Measurements from ENCODE around the gene RPS15. TPM values are rescaled to one million over a fixed set of nuclear protein-coding genes. Genes with fewer than 3 reads are reported as not detected.

Gene RPS15
- total RNA-seq, 1 donor from 2014 or later, result 1,455 TPM

DNA sequence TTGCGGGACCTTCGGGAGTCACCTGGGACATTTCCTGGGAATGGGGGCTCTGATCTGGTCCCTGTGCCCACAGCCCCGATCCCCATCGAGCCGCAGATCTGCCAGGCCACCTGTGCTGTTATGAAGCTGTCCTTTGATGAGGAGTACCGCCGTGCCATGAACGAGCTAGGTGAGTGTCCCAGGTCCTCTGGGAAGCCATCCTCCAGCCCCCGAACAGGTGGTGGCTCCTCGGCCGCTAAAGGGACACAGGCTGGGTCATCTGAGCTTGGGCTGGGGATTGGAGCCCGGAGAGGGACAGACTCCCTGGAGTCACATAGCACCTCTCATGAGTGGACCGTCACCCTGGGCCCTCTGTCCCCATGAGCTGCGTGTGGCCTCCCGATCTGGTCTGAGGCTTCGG, 19.7 kb downstream of the RPS15 start:
- no peak overlapping the region for H3K27ac Mint-ChIP-seq
- peaks cover 36% of the 10 kb centered on the region for H3K27me3 Mint-ChIP-seq (ENCODE audit: insufficient read depth)
- no peaks in the 10 kb centered on the region for H3K9me3 Mint-ChIP-seq
- H3K4me3 Mint-ChIP-seq, result no peak overlapping the region
- H3K36me3 Mint-ChIP-seq (ENCODE audit: low read depth), result no peaks in the 10 kb centered on the region
- intact Hi-C loops (cut with micrococcal nuclease), result no loop called here
- DNase-seq (ENCODE audit: low spot score), result no peak
- peaks cover 5% of the 10 kb centered on the region for H3K4me1 Mint-ChIP-seq (ENCODE audit: low read depth)

DNA sequence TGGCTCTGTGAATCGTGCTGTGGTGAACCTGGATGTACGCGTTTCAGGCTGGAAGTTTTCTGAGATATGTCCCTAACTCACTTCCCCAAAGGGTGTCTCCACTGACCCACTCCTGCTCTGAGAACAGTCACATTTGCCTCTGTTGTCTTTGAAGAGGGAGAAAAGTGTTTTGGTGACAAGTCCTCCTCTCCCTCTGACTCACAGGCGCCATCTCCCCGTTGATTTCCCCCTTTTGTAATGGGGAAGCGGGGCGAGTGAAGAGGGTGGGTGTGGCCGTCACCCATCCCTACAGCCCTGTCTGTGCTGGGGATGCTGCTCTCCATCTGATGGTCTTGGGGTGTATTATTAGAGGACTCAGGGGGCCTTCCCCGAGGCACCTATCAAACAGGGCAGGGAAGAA, 21.3 kb downstream of the RPS15 start:
- no peaks in the 10 kb centered on the region for H3K36me3 Mint-ChIP-seq (ENCODE audit: low read depth)
- DNase-seq (ENCODE audit: low spot score), result no peak
- peaks cover 5% of the 10 kb centered on the region for H3K4me1 Mint-ChIP-seq (ENCODE audit: low read depth)
- H3K27me3 Mint-ChIP-seq (ENCODE audit: insufficient read depth), result peaks cover 28% of the 10 kb centered on the region
- no peak overlapping the region for H3K27ac Mint-ChIP-seq
- no peaks in the 10 kb centered on the region for H3K9me3 Mint-ChIP-seq
- intact Hi-C loops (cut with micrococcal nuclease), result no loop called here
- H3K4me3 Mint-ChIP-seq, result no peak overlapping the region

DNA sequence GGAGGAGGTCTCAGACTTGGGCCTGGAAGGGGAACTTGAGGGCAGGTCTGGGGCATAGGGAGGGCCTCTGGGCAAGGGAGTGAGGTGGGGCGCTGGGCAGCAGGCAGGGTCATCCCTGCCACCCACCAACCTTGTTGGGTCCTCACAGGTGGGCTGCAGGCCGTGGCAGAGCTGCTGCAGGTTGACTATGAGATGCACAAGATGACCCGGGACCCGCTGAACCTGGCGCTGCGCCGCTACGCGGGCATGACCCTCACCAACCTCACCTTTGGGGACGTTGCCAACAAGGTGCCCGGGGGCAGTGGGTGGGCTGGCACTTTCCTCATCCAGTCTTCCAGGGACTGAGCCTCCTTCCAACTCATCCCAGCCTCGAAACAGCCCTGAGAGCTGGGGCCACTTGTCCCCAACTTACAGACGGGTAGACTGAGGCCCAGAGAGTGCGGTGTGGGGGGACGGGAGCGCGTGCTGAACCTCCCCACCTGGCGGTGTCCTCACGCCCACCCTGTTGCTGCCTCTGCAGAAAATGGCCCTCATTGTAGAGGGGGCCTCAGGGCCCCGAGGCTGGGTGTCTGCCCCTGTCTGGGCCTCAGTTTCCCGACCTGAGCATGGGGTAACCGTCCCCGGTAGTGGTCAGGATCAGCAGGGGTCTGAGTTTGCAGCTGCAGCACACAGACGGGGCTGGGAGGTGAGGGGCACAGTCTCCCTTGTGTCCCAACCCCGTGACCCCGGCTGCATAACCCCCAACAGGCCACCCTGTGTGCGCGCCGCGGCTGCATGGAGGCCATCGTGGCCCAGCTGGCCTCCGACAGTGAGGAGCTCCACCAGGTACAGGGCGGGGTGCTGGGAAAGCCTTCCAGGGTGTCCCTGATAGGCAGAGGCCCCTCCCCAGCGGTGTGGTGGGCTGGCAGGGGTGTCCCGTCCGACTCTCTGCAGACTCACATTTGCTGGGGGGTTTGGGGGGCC, 22.1 kb downstream of the RPS15 start:
- H3K27me3 Mint-ChIP-seq (ENCODE audit: insufficient read depth), result peaks cover 26% of the 10 kb centered on the region
- intact Hi-C loops (cut with micrococcal nuclease), result no loop called here
- no peaks in the 10 kb centered on the region for H3K36me3 Mint-ChIP-seq (ENCODE audit: low read depth)
- H3K9me3 Mint-ChIP-seq, result no peaks in the 10 kb centered on the region
- no peak for DNase-seq (ENCODE audit: low spot score)
- H3K4me1 Mint-ChIP-seq (ENCODE audit: low read depth), result peaks cover 5% of the 10 kb centered on the region
- H3K4me3 Mint-ChIP-seq, result no peak overlapping the region
- H3K27ac Mint-ChIP-seq, result no peak overlapping the region

DNA sequence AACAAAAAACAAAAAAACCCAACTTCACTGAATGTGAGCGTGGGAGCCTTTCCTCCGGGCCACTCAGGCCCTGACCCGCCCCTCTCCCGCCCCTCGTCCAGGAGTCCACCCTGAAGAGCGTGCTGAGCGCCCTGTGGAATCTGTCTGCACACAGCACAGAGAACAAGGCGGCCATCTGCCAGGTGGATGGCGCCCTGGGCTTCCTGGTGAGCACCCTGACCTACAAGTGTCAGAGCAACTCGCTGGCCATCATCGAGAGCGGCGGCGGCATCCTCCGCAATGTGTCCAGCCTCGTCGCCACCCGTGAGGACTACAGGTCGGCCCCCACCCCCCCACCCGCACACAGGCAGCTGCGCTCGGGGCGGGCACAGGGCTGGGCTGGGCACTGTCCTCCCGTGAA, 23.7 kb downstream of the RPS15 start:
- Mint-ChIP-seq H3K27ac (no peak overlapping the region), H3K4me1 (ENCODE audit: low read depth) (no peaks in the 10 kb centered on the region), H3K27me3 (ENCODE audit: insufficient read depth) (peaks cover 19% of the 10 kb centered on the region), H3K4me3 (no peak overlapping the region), H3K36me3 (ENCODE audit: low read depth) (no peaks in the 10 kb centered on the region), H3K9me3 (no peaks in the 10 kb centered on the region)
- intact Hi-C loops (cut with micrococcal nuclease), result no loop called here
- no peak for DNase-seq (ENCODE audit: low spot score)

DNA sequence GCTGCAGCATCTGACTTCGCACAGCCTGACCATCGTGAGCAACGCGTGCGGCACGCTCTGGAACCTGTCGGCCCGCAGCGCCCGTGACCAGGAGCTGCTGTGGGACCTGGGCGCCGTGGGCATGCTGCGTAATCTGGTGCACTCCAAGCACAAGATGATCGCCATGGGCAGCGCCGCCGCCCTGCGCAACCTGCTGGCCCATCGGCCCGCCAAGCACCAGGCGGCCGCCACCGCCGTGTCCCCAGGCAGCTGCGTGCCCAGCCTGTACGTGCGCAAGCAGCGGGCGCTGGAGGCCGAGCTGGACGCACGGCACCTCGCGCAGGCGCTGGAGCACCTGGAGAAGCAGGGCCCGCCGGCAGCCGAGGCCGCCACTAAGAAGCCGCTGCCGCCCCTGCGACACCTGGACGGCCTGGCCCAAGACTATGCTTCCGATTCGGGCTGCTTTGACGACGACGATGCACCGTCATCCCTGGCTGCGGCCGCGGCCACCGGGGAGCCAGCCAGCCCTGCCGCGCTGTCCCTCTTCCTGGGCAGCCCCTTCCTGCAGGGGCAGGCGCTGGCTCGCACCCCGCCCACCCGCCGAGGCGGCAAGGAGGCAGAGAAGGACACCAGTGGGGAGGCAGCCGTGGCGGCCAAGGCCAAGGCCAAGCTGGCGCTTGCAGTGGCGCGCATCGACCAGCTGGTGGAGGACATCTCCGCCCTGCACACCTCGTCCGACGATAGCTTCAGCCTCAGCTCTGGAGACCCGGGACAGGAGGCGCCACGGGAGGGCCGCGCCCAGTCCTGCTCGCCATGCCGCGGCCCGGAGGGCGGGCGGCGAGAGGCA, 27.2 kb downstream of the RPS15 start:
- no peaks in the 10 kb centered on the region for H3K9me3 Mint-ChIP-seq
- H3K27me3 Mint-ChIP-seq (ENCODE audit: insufficient read depth), result peaks cover 7% of the 10 kb centered on the region
- no peaks in the 10 kb centered on the region for H3K36me3 Mint-ChIP-seq (ENCODE audit: low read depth)
- no peak overlapping the region for H3K4me3 Mint-ChIP-seq
- no peak for DNase-seq (ENCODE audit: low spot score)
- H3K4me1 Mint-ChIP-seq (ENCODE audit: low read depth), result no peaks in the 10 kb centered on the region
- H3K27ac Mint-ChIP-seq, result no peak overlapping the region
- intact Hi-C loops (cut with micrococcal nuclease), result loop anchor here (5.0 kb wide), 1 partner anchor 297 kb away; no protein-coding TSS in a partner anchor

DNA sequence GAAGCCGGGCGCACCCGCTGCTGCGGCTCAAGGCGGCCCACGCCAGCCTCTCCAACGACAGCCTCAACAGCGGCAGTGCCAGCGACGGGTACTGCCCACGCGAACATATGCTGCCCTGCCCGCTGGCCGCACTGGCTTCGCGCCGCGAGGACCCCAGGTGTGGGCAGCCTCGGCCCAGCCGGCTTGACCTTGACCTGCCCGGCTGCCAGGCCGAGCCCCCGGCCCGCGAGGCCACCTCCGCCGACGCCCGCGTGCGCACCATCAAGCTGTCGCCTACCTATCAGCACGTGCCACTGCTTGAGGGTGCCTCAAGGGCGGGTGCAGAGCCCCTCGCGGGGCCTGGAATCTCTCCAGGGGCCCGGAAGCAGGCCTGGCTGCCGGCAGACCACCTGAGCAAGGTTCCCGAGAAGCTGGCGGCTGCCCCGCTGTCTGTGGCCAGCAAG, 27.8 kb downstream of the RPS15 start:
- H3K27ac Mint-ChIP-seq, result no peak overlapping the region
- H3K36me3 Mint-ChIP-seq (ENCODE audit: low read depth), result no peaks in the 10 kb centered on the region
- H3K4me3 Mint-ChIP-seq, result no peak overlapping the region
- intact Hi-C loops (cut with micrococcal nuclease), result loop anchor here (5.0 kb wide), 1 partner anchor 296 kb away; no protein-coding TSS in a partner anchor
- no peaks in the 10 kb centered on the region for H3K9me3 Mint-ChIP-seq
- no peaks in the 10 kb centered on the region for H3K4me1 Mint-ChIP-seq (ENCODE audit: low read depth)
- DNase-seq (ENCODE audit: low spot score), result no peak
- peaks cover 7% of the 10 kb centered on the region for H3K27me3 Mint-ChIP-seq (ENCODE audit: insufficient read depth)

DNA sequence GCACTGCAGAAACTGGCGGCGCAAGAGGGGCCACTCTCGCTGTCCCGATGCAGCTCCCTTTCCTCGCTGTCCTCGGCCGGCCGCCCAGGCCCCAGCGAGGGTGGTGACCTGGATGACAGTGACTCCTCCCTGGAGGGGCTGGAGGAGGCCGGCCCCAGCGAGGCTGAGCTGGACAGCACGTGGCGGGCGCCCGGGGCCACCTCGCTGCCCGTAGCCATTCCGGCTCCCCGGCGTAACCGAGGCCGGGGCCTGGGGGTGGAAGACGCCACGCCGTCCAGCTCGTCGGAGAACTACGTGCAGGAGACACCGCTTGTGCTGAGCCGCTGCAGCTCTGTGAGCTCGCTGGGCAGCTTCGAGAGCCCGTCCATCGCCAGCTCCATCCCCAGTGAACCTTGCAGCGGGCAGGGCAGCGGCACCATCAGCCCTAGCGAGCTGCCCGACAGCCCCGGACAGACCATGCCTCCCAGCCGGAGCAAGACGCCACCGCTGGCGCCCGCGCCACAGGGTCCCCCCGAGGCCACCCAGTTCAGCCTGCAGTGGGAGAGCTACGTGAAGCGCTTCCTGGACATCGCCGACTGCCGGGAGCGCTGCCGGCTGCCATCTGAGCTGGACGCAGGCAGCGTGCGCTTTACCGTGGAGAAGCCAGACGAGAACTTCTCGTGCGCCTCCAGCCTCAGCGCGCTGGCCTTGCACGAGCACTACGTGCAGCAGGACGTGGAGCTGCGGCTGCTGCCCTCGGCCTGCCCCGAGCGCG, 28.4 kb downstream of the RPS15 start:
- no peaks in the 10 kb centered on the region for H3K9me3 Mint-ChIP-seq
- H3K27me3 Mint-ChIP-seq (ENCODE audit: insufficient read depth), result peaks cover 7% of the 10 kb centered on the region
- no peak for DNase-seq (ENCODE audit: low spot score)
- H3K27ac Mint-ChIP-seq, result no peak overlapping the region
- H3K4me3 Mint-ChIP-seq, result no peak overlapping the region
- no peaks in the 10 kb centered on the region for H3K36me3 Mint-ChIP-seq (ENCODE audit: low read depth)
- intact Hi-C loops (cut with micrococcal nuclease), result loop anchor here (5.0 kb wide), 1 partner anchor 296 kb away; no protein-coding TSS in a partner anchor
- no peaks in the 10 kb centered on the region for H3K4me1 Mint-ChIP-seq (ENCODE audit: low read depth)

DNA sequence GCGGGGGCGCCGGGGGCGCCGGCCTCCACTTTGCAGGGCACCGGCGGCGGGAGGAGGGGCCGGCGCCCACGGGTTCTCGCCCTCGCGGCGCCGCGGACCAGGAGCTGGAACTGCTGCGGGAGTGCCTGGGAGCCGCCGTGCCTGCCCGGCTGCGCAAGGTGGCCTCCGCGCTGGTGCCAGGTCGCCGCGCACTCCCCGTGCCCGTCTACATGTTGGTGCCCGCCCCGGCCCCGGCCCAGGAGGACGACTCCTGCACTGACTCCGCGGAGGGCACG, 29.0 kb downstream of the RPS15 start:
- Mint-ChIP-seq H3K27ac (no peak overlapping the region), H3K9me3 (no peaks in the 10 kb centered on the region), H3K36me3 (ENCODE audit: low read depth) (no peaks in the 10 kb centered on the region), H3K4me3 (no peak overlapping the region), H3K4me1 (ENCODE audit: low read depth) (no peaks in the 10 kb centered on the region), H3K27me3 (ENCODE audit: insufficient read depth) (peaks cover 11% of the 10 kb centered on the region)
- intact Hi-C loops (cut with micrococcal nuclease), result loop anchor here (5.0 kb wide), 1 partner anchor 295 kb away; no protein-coding TSS in a partner anchor
- no peak for DNase-seq (ENCODE audit: low spot score)

DNA sequence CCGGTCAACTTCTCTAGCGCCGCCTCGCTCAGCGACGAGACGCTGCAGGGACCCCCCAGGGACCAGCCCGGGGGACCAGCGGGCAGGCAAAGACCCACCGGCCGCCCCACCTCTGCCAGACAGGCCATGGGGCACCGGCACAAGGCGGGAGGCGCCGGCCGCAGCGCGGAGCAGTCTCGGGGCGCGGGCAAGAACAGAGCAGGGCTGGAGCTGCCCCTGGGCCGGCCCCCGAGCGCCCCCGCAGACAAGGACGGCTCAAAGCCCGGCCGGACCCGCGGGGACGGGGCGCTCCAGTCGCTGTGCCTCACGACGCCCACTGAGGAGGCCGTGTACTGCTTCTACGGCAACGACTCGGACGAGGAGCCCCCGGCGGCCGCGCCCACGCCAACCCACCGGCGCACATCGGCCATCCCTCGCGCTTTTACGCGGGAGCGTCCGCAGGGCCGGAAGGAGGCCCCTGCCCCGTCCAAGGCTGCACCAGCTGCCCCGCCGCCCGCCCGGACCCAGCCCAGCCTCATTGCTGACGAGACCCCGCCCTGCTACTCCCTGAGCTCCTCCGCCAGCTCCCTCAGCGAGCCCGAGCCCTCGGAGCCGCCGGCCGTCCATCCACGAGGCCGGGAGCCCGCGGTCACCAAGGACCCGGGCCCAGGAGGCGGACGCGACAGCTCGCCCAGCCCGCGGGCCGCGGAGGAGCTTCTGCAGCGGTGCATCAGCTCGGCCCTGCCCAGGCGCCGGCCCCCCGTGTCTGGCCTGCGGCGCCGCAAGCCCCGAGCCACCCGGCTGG, 29.5 kb downstream of the RPS15 start:
- no peaks in the 10 kb centered on the region for H3K9me3 Mint-ChIP-seq
- DNase-seq (ENCODE audit: low spot score), result no peak
- H3K36me3 Mint-ChIP-seq (ENCODE audit: low read depth), result no peaks in the 10 kb centered on the region
- H3K27me3 Mint-ChIP-seq (ENCODE audit: insufficient read depth), result peaks cover 11% of the 10 kb centered on the region
- H3K4me3 Mint-ChIP-seq, result no peak overlapping the region
- no peak overlapping the region for H3K27ac Mint-ChIP-seq
- no peaks in the 10 kb centered on the region for H3K4me1 Mint-ChIP-seq (ENCODE audit: low read depth)
- intact Hi-C loops (cut with micrococcal nuclease), result loop anchor here (5.0 kb wide), 1 partner anchor 295 kb away; no protein-coding TSS in a partner anchor

DNA sequence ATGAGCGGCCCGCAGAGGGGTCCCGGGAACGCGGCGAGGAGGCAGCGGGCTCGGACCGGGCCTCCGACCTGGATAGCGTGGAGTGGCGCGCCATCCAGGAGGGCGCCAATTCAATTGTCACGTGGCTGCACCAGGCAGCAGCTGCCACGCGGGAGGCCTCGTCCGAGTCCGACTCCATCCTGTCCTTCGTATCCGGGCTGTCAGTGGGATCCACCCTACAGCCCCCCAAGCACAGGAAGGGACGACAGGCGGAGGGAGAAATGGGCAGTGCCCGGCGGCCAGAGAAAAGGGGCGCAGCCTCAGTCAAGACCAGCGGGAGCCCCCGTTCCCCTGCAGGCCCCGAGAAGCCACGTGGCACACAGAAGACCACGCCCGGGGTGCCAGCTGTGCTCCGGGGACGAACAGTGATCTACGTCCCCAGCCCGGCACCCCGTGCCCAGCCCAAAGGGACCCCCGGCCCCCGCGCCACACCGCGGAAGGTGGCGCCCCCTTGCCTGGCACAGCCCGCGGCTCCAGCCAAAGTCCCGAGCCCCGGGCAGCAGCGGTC, 30.2 kb downstream of the RPS15 start:
- Mint-ChIP-seq H3K4me1 (ENCODE audit: low read depth) (no peaks in the 10 kb centered on the region), H3K9me3 (no peaks in the 10 kb centered on the region), H3K27ac (no peak overlapping the region), H3K27me3 (ENCODE audit: insufficient read depth) (peaks cover 14% of the 10 kb centered on the region), H3K36me3 (ENCODE audit: low read depth) (no peaks in the 10 kb centered on the region), H3K4me3 (peak overlapping the region; percentile 26)
- intact Hi-C loops (cut with micrococcal nuclease), result loop anchor here (5.0 kb wide), 1 partner anchor 294 kb away; no protein-coding TSS in a partner anchor
- no peak for DNase-seq (ENCODE audit: low spot score)

DNA sequence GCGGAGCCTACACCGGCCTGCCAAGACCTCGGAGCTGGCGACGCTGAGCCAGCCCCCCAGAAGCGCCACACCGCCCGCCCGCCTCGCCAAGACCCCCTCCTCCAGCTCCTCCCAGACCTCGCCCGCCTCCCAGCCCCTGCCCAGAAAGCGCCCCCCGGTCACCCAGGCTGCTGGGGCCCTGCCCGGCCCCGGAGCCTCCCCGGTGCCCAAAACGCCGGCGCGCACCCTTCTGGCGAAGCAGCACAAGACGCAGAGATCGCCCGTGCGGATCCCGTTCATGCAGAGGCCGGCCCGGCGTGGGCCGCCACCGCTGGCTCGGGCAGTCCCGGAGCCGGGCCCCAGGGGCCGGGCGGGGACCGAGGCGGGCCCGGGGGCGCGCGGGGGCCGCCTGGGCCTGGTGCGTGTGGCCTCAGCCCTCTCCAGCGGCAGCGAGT, 30.6 kb downstream of the RPS15 start:
- intact Hi-C loops (cut with micrococcal nuclease), result loop anchor here (1.0 to 5.0 kb wide), 2 partner anchors 24 to 293 kb away; no protein-coding TSS in a partner anchor
- Mint-ChIP-seq H3K36me3 (ENCODE audit: low read depth) (no peaks in the 10 kb centered on the region), H3K4me3 (peak overlapping the region; percentile 26), H3K27me3 (ENCODE audit: insufficient read depth) (peaks cover 14% of the 10 kb centered on the region), H3K4me1 (ENCODE audit: low read depth) (no peaks in the 10 kb centered on the region), H3K9me3 (no peaks in the 10 kb centered on the region), H3K27ac (no peak overlapping the region)
- no peak for DNase-seq (ENCODE audit: low spot score)

All from activated T-helper 1 cell treated with anti-CD3 and anti-CD28 coated beads, Interleukin-12 subunit alpha, Interleukin-12 subunit beta, Interleukin-2, Interleukin-4 antibody, amounts not matched to agents 30 ng/mL and 10 ng/mL and 1 ng/mL, durations not matched to agents 14 hours and 24 hours and 36 hours (primary cell).